ENCODE measurements around the gene CSF1R.

The CSF1R gene

GRCh38 chr5:150070821-150071220, 15.5 kb downstream of the CSF1R start:
- no peak overlapping the region for H3K27ac ChIP-seq (ENCODE audit: low read length)
- H3K4me2 ChIP-seq (ENCODE audit: low read length) = no peak overlapping the region
- no peaks in the 10 kb centered on the region for H3K9me3 ChIP-seq (ENCODE audit: insufficient read depth, low read length)
- H3K9ac ChIP-seq (ENCODE audit: low read length) = no peak overlapping the region
- no peaks in the 10 kb centered on the region for H3K36me3 ChIP-seq (replicated peaks; ENCODE audit: low read depth, low read length)
- no peak overlapping the region for H3K4me3 ChIP-seq (ENCODE audit: low read length)
- no peaks in the 10 kb centered on the region for H3K79me2 ChIP-seq (ENCODE audit: low read length)
- no peaks in the 10 kb centered on the region for H4K20me1 ChIP-seq (ENCODE audit: insufficient read depth, low read length)
- peaks cover 6% of the 10 kb centered on the region for H3K27me3 ChIP-seq (ENCODE audit: low read depth, low read length)
- H2AFZ ChIP-seq (ENCODE audit: low read depth, low read length) = no peak overlapping the region
- no peaks in the 10 kb centered on the region for H3K4me1 ChIP-seq (ENCODE audit: low read length)
- TF ChIP-seq CTCF (IDR thresholded peaks at IDR 0.05; ENCODE audit: low read depth, low read length) (no peak), EZH2phosphoT487 (IDR thresholded peaks at IDR 0.05; ENCODE audit: low read depth) (no peak)

GRCh38 chr5:150069672-150070627, 16.4 kb downstream of the CSF1R start:
- no peaks in the 10 kb centered on the region for H3K79me2 ChIP-seq (ENCODE audit: low read length)
- H3K36me3 ChIP-seq (replicated peaks; ENCODE audit: low read depth, low read length) = no peaks in the 10 kb centered on the region
- H3K4me3 ChIP-seq (ENCODE audit: low read length) = no peak overlapping the region
- no peak overlapping the region for H3K4me2 ChIP-seq (ENCODE audit: low read length)
- H3K4me1 ChIP-seq (ENCODE audit: low read length) = no peaks in the 10 kb centered on the region
- H3K9ac ChIP-seq (ENCODE audit: low read length) = no peak overlapping the region
- no peaks in the 10 kb centered on the region; the same call in 1 of the 2 replicates for H3K27me3 ChIP-seq (ENCODE audit: low read depth, low read length)
- no peak overlapping the region for H2AFZ ChIP-seq (ENCODE audit: low read depth, low read length)
- TF ChIP-seq CTCF (IDR thresholded peaks at IDR 0.05; ENCODE audit: low read depth, low read length) (no peak), EZH2phosphoT487 (IDR thresholded peaks at IDR 0.05; ENCODE audit: low read depth) (no peak)
- H3K9me3 ChIP-seq (ENCODE audit: insufficient read depth, low read length) = no peaks in the 10 kb centered on the region
- H4K20me1 ChIP-seq (ENCODE audit: insufficient read depth, low read length) = no peaks in the 10 kb centered on the region
- H3K27ac ChIP-seq (ENCODE audit: low read length) = no peak overlapping the region

GRCh38 chr5:150068961-150069645, 17.3 kb downstream of the CSF1R start:
- Histone ChIP-seq H3K79me2 (ENCODE audit: low read length) (no peaks in the 10 kb centered on the region), H3K27ac (ENCODE audit: low read length) (no peak overlapping the region), H3K36me3 (replicated peaks; ENCODE audit: low read depth, low read length) (no peaks in the 10 kb centered on the region), H3K4me2 (ENCODE audit: low read length) (no peak overlapping the region), H3K9ac (ENCODE audit: low read length) (no peak overlapping the region), H3K4me3 (ENCODE audit: low read length) (no peak overlapping the region), H4K20me1 (ENCODE audit: insufficient read depth, low read length) (no peaks in the 10 kb centered on the region), H3K9me3 (ENCODE audit: insufficient read depth, low read length) (no peaks in the 10 kb centered on the region), H3K4me1 (ENCODE audit: low read length) (no peaks in the 10 kb centered on the region), H3K27me3 (ENCODE audit: low read depth, low read length) (no peaks in the 10 kb centered on the region), H2AFZ (ENCODE audit: low read depth, low read length) (no peak overlapping the region)
- TF ChIP-seq CTCF (IDR thresholded peaks at IDR 0.05; ENCODE audit: low read depth, low read length) (no peak), EZH2phosphoT487 (IDR thresholded peaks at IDR 0.05; ENCODE audit: low read depth) (no peak)

- Histone ChIP-seq H4K20me1 (ENCODE audit: insufficient read depth, low read length) (no peaks in the 10 kb centered on the region), H3K4me2 (ENCODE audit: low read length) (no peak overlapping the region), H3K36me3 (replicated peaks; ENCODE audit: low read depth, low read length) (no peaks in the 10 kb centered on the region), H3K27me3 (ENCODE audit: low read depth, low read length) (no peaks in the 10 kb centered on the region), H3K4me3 (ENCODE audit: low read length) (no peak overlapping the region), H3K4me1 (ENCODE audit: low read length) (no peaks in the 10 kb centered on the region), H3K9ac (ENCODE audit: low read length) (no peak overlapping the region), H2AFZ (ENCODE audit: low read depth, low read length) (no peak overlapping the region), H3K79me2 (ENCODE audit: low read length) (no peaks in the 10 kb centered on the region), H3K9me3 (ENCODE audit: insufficient read depth, low read length) (no peaks in the 10 kb centered on the region), H3K27ac (ENCODE audit: low read length) (no peak overlapping the region)
- TF ChIP-seq CTCF (IDR thresholded peaks at IDR 0.05; ENCODE audit: low read depth, low read length) (no peak), EZH2phosphoT487 (IDR thresholded peaks at IDR 0.05; ENCODE audit: low read depth) (no peak)
Observed at GRCh38 chr5:150068472-150068871, 17.9 kb downstream of the CSF1R start.
